GM12878 (cell line): Measurements from ENCODE around the gene TARBP1.

Source experiments
- CEBPB ChIP-seq, 2 experiments: fragments of 150-350 bp in 1 of 2; IDR thresholded peaks; 2 replicates each; pipeline ENCODE4 v1.6.1; 2012 to 2014; ENCODE audit warnings: low read depth in 2 of 2, low read length in 2 of 2, borderline replicate concordance in 1 of 2, inconsistent platforms in 1 of 2
- POLR2AphosphoS2 ChIP-seq: IDR thresholded peaks from 2 replicates; pipeline ENCODE4 v1.6.1; 2011; ENCODE audit warnings: low read depth, mild to moderate bottlenecking, low read length, improper control_type of control experiment, moderate library complexity
- SP1 ChIP-seq: IDR thresholded peaks from one replicate; pipeline ENCODE4 v1.6.1; 2011; ENCODE audit warnings: low read depth, low read length

DNA sequence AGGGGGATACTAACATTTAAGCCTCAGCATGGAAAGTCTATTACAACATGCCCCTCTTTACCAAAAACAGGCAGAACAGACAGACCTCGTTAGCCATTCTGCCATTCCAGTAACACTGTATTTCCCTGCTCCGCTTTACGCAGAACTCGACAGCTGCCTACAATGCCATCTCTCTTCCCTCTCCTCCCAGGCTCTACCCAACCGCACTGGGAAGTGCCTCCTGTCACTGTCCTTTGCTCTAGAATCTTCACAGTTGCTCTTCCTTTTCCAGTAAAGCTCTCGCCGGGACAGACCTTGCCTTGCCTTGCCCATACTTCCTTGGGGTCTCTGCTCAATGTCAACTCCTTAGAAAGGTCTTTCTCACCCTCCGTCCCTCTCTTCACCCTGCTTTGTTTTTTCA lies 82.9 kb downstream of the TARBP1 start:
- TF ChIP-seq POLR2AphosphoS2 (no peak), CEBPB (IDR thresholded peaks at IDR 0.05; ENCODE audit: borderline replicate concordance in 1 of 2, low read depth in 2 of 2, low read length in 2 of 2) (no peak), SP1 (no peak)
